ENCODE measurements around the gene HPD.

The HPD gene

GRCh38 chr12:121801595-121802484, 56.8 kb downstream of the HPD start:
- peak overlapping the region; percentile 78 for H3K4me3 ChIP-seq (ENCODE audit: low read depth, low read length)
- TF ChIP-seq CTCF (IDR thresholded peaks at IDR 0.05; ENCODE audit: low read depth, low read length) (no peak), MYC (IDR thresholded peaks at IDR 0.05; ENCODE audit: low read depth, low read length) (no peak), POLR2A (IDR thresholded peaks at IDR 0.05; ENCODE audit: extremely low read depth, insufficient read length) (no peak), MAX (IDR thresholded peaks at IDR 0.05; ENCODE audit: low read depth, low read length) (no peak)
- DNase-seq (ENCODE audit: low read depth) = peak; percentile 73

- peak; percentile 90 for DNase-seq (ENCODE audit: low read depth)
- TF ChIP-seq POLR2A (IDR thresholded peaks at IDR 0.05; ENCODE audit: extremely low read depth, insufficient read length) (peak; percentile 38), CTCF (IDR thresholded peaks at IDR 0.05; ENCODE audit: low read depth, low read length) (no peak), MAX (IDR thresholded peaks at IDR 0.05; ENCODE audit: low read depth, low read length) (no peak), MYC (IDR thresholded peaks at IDR 0.05; ENCODE audit: low read depth, low read length) (no peak)
- peak overlapping the region; percentile 78 for H3K4me3 ChIP-seq (ENCODE audit: low read depth, low read length)
Observed at GRCh38 chr12:121800694-121801594, 57.7 kb downstream of the HPD start.

- TF ChIP-seq MYC (IDR thresholded peaks at IDR 0.05; ENCODE audit: low read depth, low read length) (peak; percentile 74; the same call in 1 of the 2 replicates), MAX (IDR thresholded peaks at IDR 0.05; ENCODE audit: low read depth, low read length) (no peak)
- H3K4me3 ChIP-seq (ENCODE audit: low read depth, low read length) = peak overlapping the region; percentile 65
- DNase-seq (ENCODE audit: low read depth) = peak; percentile 94
Observed at GRCh38 chr12:121799842-121800693, 58.6 kb downstream of the HPD start.

GRCh38 chr12:121799156-121799841, 59.4 kb downstream of the HPD start:
- DNase-seq (ENCODE audit: low read depth) = peak; percentile 81
- H3K4me3 ChIP-seq (ENCODE audit: low read depth, low read length) = peak overlapping the region; percentile 65
- TF ChIP-seq MYC (IDR thresholded peaks at IDR 0.05; ENCODE audit: low read depth, low read length) = peak; percentile 42; the same call in 1 of the 2 replicates
- no peak for TF ChIP-seq POLR2A (IDR thresholded peaks at IDR 0.05; ENCODE audit: extremely low read depth, insufficient read length)
- TF ChIP-seq MAX (IDR thresholded peaks at IDR 0.05; ENCODE audit: low read depth, low read length) = 0 out of 2 replicates have a peak, but pooled peaks have one; percentile 28

- no peak for TF ChIP-seq CTCF (IDR thresholded peaks at IDR 0.05; ENCODE audit: low read depth, low read length)
- TF ChIP-seq MYC (IDR thresholded peaks at IDR 0.05; ENCODE audit: low read depth, low read length) = no peak
- TF ChIP-seq POLR2A (IDR thresholded peaks at IDR 0.05; ENCODE audit: extremely low read depth, insufficient read length) = no peak
- TF ChIP-seq MAX (IDR thresholded peaks at IDR 0.05; ENCODE audit: low read depth, low read length) = no peak
- H3K4me3 ChIP-seq (ENCODE audit: low read depth, low read length) = peak overlapping the region; percentile 42
- no peak for DNase-seq (ENCODE audit: low read depth)
Observed at GRCh38 chr12:121798787-121799155, 59.9 kb downstream of the HPD start.
